HG02678 (cell line): ENCODE measurements around the gene KIAA1671.

Experiments used
- ATAC-seq: cut with Tn5 transposase; IDR thresholded peaks from one replicate; pipeline ENCODE4 v1.9.1; 2021; ENCODE audit warnings: mild to moderate bottlenecking, moderate library complexity; ENCODE audit not compliant: unreplicated experiment

KIAA1671 gene

GRCh38 chr22:24950272-24950902 lies 2.1 kb upstream of the KIAA1671 start:
- ATAC-seq = no peak

- ATAC-seq = no peak
Observed at GRCh38 chr22:24952837-24953383, 394 bp downstream of the KIAA1671 start.

GRCh38 chr22:24953384-24954113 lies 1.0 kb downstream of the KIAA1671 start:
- no peak for ATAC-seq

- no peak for ATAC-seq
Observed at GRCh38 chr22:24954114-24954463, 1.6 kb downstream of the KIAA1671 start.

- no peak for ATAC-seq
Observed at GRCh38 chr22:24954856-24955255, 2.3 kb downstream of the KIAA1671 start.

GRCh38 chr22:24957043-24957442 lies 4.5 kb downstream of the KIAA1671 start:
- ATAC-seq = no peak

- no peak for ATAC-seq
Observed at GRCh38 chr22:24961217-24961844, 8.8 kb downstream of the KIAA1671 start.

- no peak for ATAC-seq
Observed at GRCh38 chr22:24962094-24962493, 9.6 kb downstream of the KIAA1671 start.

GRCh38 chr22:24962835-24963234 lies 10.3 kb downstream of the KIAA1671 start:
- ATAC-seq = no peak

- ATAC-seq = no peak
Observed at GRCh38 chr22:24964441-24964840, 11.9 kb downstream of the KIAA1671 start.

- ATAC-seq = no peak
Observed at GRCh38 chr22:24965822-24966626, 13.5 kb downstream of the KIAA1671 start.

GRCh38 chr22:24968066-24968561 lies 15.6 kb downstream of the KIAA1671 start:
- ATAC-seq = no peak

GRCh38 chr22:24969560-24970301 lies 17.2 kb downstream of the KIAA1671 start:
- ATAC-seq = no peak

- no peak for ATAC-seq
Observed at GRCh38 chr22:24972369-24972768, 19.9 kb downstream of the KIAA1671 start.

- ATAC-seq = no peak
Observed at GRCh38 chr22:24973872-24974271, 21.4 kb downstream of the KIAA1671 start.

- ATAC-seq = no peak
Observed at GRCh38 chr22:24975125-24975640, 22.7 kb downstream of the KIAA1671 start.

GRCh38 chr22:24975813-24976341 lies 23.4 kb downstream of the KIAA1671 start:
- no peak for ATAC-seq

- no peak for ATAC-seq
Observed at GRCh38 chr22:24976442-24977218, 24.1 kb downstream of the KIAA1671 start.
